ENCODE measurements around the gene MEIKIN.

DNA sequence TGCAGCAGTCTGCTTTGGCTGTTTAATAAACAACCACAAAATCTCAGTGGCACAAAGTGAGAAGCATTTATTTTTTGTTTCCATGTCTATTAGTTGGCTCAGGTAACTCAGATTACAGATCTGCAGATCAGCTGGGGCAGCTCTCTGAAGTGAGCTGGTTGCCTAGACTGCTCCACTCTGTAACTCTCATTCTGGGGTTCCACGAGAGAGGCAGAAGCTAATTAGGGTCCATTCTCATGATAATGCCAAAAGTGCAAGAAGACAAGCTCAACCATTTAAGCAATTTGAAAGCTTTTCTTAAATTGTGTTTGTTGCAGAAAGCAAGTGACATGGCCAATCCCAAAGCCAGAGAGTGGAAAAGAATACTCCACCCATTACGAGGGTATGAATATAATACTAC is 13.2 kb downstream of the MEIKIN start:
- TF ChIP-seq CTCF (conservative IDR thresholded peaks at IDR 0.05; ENCODE audit: low read depth, low read length): no peak
- TF ChIP-seq EZH2 (IDR thresholded peaks at IDR 0.05; ENCODE audit: low read length, unreplicated experiment): no peak
- no peak for TF ChIP-seq EZH2phosphoT487 (IDR thresholded peaks at IDR 0.05; ENCODE audit: borderline replicate concordance, low read length)
